IMR-90 (cell line): ENCODE data around the gene ALOX12B. TPM values are rescaled to one million over a fixed set of nuclear protein-coding genes. Genes with fewer than 3 reads are reported as not detected.

ENCODE experiments used
- ATAC-seq: fragments of 200-7000 bp; cut with Tn5 transposase; 2 replicates; pipeline ENCODE4 v1.9.1; 2020; ENCODE audit warnings: low read depth, mild to moderate bottlenecking, moderate library complexity
- BruUV-seq: library from RNA; stranded (reverse); fragments of 400-500 nt; replicated peaks from 2 replicates; lab custom pipeline; 2021; lab: Mats Ljungman, UMichigan
- CTCF ChIA-PET: fragments of 300-600 bp; formaldehyde crosslinking; extraction: SDS; loops from one replicate; lab custom pipeline; 2021; ENCODE audit warnings: antibody characterized with exemption; lab: Yijun Ruan, JAX
- POLR2A ChIA-PET: fragments of 300-600 bp; sonication (Branson Sonifier 250); formaldehyde crosslinking; loops from one replicate; lab custom pipeline; 2022; ENCODE audit warnings: antibody characterized with exemption; ENCODE audit not compliant: unreplicated experiment; lab: Charles Lee
- DNase-seq: peaks from one replicate; pipeline ENCODE4 v3.0.0; 2013
- H2AFZ ChIP-seq: replicated peaks from 2 replicates; pipeline ENCODE3; 2013; ENCODE audit warnings: low read length, mild to moderate bottlenecking; ENCODE audit not compliant: poor library complexity
- H2AK5ac ChIP-seq: 2 replicates; pipeline ENCODE4 v1.6.1; 2013; ENCODE audit warnings: low read depth, low read length, inconsistent platforms
- H2AK9ac ChIP-seq: replicated peaks from 2 replicates; pipeline ENCODE3; 2013; ENCODE audit warnings: mild to moderate bottlenecking, low read depth, low read length, moderate library complexity; ENCODE audit not compliant: poor library complexity
- H2BK120ac ChIP-seq: 2 replicates; pipeline ENCODE4 v1.6.1; 2013; ENCODE audit warnings: low read depth, low read length, inconsistent platforms
- H2BK15ac ChIP-seq: 3 replicates; pipeline ENCODE4 v1.6.1; 2013; ENCODE audit warnings: low read depth, low read length, inconsistent platforms
- H2BK20ac ChIP-seq: 2 replicates; pipeline ENCODE4 v1.6.1; 2013; ENCODE audit warnings: low read depth, mild to moderate bottlenecking, inconsistent platforms, low read length, moderate library complexity
- H2BK5ac ChIP-seq: 2 replicates; pipeline ENCODE4 v1.6.1; 2013; ENCODE audit warnings: mild to moderate bottlenecking, low read depth, low read length, inconsistent platforms; ENCODE audit not compliant: poor library complexity, severe bottlenecking
- H3K14ac ChIP-seq: replicated peaks from 2 replicates; pipeline ENCODE4 v1.6.1; 2013; ENCODE audit warnings: low read depth, low read length, inconsistent platforms
- H3K18ac ChIP-seq: 2 replicates; pipeline ENCODE4 v1.6.1; 2013; ENCODE audit warnings: low read depth, low read length, control low read depth
- H3K23ac ChIP-seq: 2 replicates; pipeline ENCODE4 v1.6.1; 2013; ENCODE audit warnings: low read depth, low read length, inconsistent platforms
- H3K27ac ChIP-seq: 2 replicates; pipeline ENCODE4 v1.5.1; 2013; ENCODE audit warnings: mild to moderate bottlenecking, control low read depth, low read length; ENCODE audit not compliant: insufficient read depth
- H3K27me3 ChIP-seq: 2 replicates; pipeline ENCODE4 v1.6.1; 2013; ENCODE audit warnings: low read length; ENCODE audit not compliant: control insufficient read depth, insufficient read depth
- H3K36me3 ChIP-seq: 2 replicates; pipeline ENCODE4 v1.6.1; 2013; ENCODE audit warnings: low read length, mixed read lengths; ENCODE audit not compliant: control insufficient read depth, insufficient read depth
- H3K4ac ChIP-seq: 2 replicates; pipeline ENCODE4 v1.6.1; 2013; ENCODE audit warnings: low read depth, low read length, inconsistent platforms
- H3K4me1 ChIP-seq: 2 replicates; pipeline ENCODE4 v1.6.1; 2013; ENCODE audit warnings: low read length, mixed read lengths; ENCODE audit not compliant: control insufficient read depth, insufficient read depth
- H3K4me2 ChIP-seq: 2 replicates; pipeline ENCODE4 v1.6.1; 2013; ENCODE audit warnings: low read depth, mild to moderate bottlenecking, control low read depth, low read length, moderate library complexity
- H3K4me3 ChIP-seq: 2 replicates; pipeline ENCODE4 v1.5.1; 2013; ENCODE audit warnings: low read depth, mild to moderate bottlenecking, control low read depth, low read length, moderate library complexity; ENCODE audit not compliant: insufficient read depth
- H3K56ac ChIP-seq: 2 replicates; pipeline ENCODE4 v1.6.1; 2013; ENCODE audit warnings: low read length, inconsistent platforms; ENCODE audit not compliant: insufficient read depth; ENCODE audit errors: extremely low read depth
- H3K79me1 ChIP-seq, 2 experiments: 2 replicates each; pipeline ENCODE4 v1.6.1; 2013; ENCODE audit warnings: low read length in 2 of 2, inconsistent platforms in 1 of 2, low read depth in 1 of 2
- H3K9ac ChIP-seq: 2 replicates; pipeline ENCODE4 v1.6.1; 2013; ENCODE audit warnings: low read depth, low read length, control low read depth
- H3K9me1 ChIP-seq: 2 replicates; pipeline ENCODE4 v1.6.1; 2013; ENCODE audit warnings: low read length, inconsistent platforms; ENCODE audit not compliant: insufficient read depth
- H3K9me3 ChIP-seq: 2 replicates; pipeline ENCODE4 v1.6.1; 2013; ENCODE audit warnings: low read length; ENCODE audit not compliant: control insufficient read depth, insufficient read depth
- H4K20me1 ChIP-seq: 2 replicates; pipeline ENCODE4 v1.6.1; 2013; ENCODE audit warnings: low read length, inconsistent platforms; ENCODE audit not compliant: insufficient read depth
- H4K5ac ChIP-seq: 2 replicates; pipeline ENCODE4 v1.6.1; 2013; ENCODE audit warnings: mild to moderate bottlenecking, low read depth, low read length, control low read depth
- H4K8ac ChIP-seq, 2 experiments: 2 replicates each; pipeline ENCODE4 v1.6.1; 2013; ENCODE audit warnings: low read depth in 2 of 2, low read length in 2 of 2, control low read depth in 1 of 2, inconsistent platforms in 1 of 2
- H4K91ac ChIP-seq: 2 replicates; pipeline ENCODE4 v1.6.1; 2013; ENCODE audit warnings: low read depth, low read length, inconsistent platforms; ENCODE audit not compliant: insufficient read depth
- RAD21 ChIP-seq: IDR thresholded peaks from 2 replicates; pipeline ENCODE4 v1.6.1; 2012; ENCODE audit warnings: low read length, improper control_type of control experiment
- SMC3 ChIP-seq: fragments of 150-350 bp; IDR thresholded peaks from 2 replicates; pipeline ENCODE4 v1.6.1; 2016; ENCODE audit warnings: low read depth, mild to moderate bottlenecking, antibody characterized with exemption, low read length, moderate library complexity
- WGBS, 2 experiments: methylation state at CpG; one replicate each; pipeline versions ENCODE4 v1.1.5 to v1.1.7; 2013; ENCODE audit warnings: missing lambda C conversion rate in 2 of 2; ENCODE audit not compliant: insufficient read length in 1 of 2; ENCODE audit errors: extremely low coverage in 2 of 2; 5-methylcytosine and 5-hydroxymethylcytosine counted together
- dilution Hi-C: fragments of 300-500 bp; cut with HindIII; formaldehyde crosslinking; loops from one replicate; pipeline ENCODE4 v1.14.3; 2018; ENCODE audit warnings: low sequenced_read_pairs; ENCODE audit not compliant: unreplicated experiment
- in situ Hi-C: fragments of 300-500 bp; cut with MboI; formaldehyde crosslinking; loops from 3 replicates; pipeline ENCODE4 v1.14.3; 2019; ENCODE audit warnings: low sequenced_read_pairs, inconsistent platforms, mixed read lengths
- intact Hi-C: fragments of 100-400 bp; cut with micrococcal nuclease; formaldehyde crosslinking; loops from 2 replicates; pipeline ENCODE4 v1.10.0; 2022
- polyA plus RNA-seq, 3 experiments: library from polyadenylated mRNA; depleted of rRNA; stranded (reverse); fragments of >200 nt; gene quantifications; 2 replicates each; pipeline ENCODE4 v1.2.3, GENCODE V29; 2012; ENCODE audit warnings: low replicate concordance in 1 of 3
- total RNA-seq: library from RNA; depleted of rRNA; stranded (reverse); fragments of >200 nt; gene quantifications from 2 replicates; pipeline ENCODE4 v1.2.3, GENCODE V29; 2012

Gene ALOX12B
- total and polyA plus RNA-seq, 2 of the 4 experiments (the other 2 are of a cell fraction): not detected

- Histone ChIP-seq H2BK5ac (no peak overlapping the region), H3K56ac (no peak overlapping the region), H3K36me3 (no peaks in the 10 kb centered on the region), H3K9ac (no peak overlapping the region), H3K4me1 (peaks cover 2% of the 10 kb centered on the region; the same call in 1 of the 2 replicates), H4K91ac (no peak overlapping the region), H4K20me1 (no peaks in the 10 kb centered on the region), H3K4ac (no peak overlapping the region), H2AK9ac (no peak overlapping the region), H3K9me3 (no peaks in the 10 kb centered on the region), H3K4me2 (no peak overlapping the region), H3K9me1 (no peaks in the 10 kb centered on the region), H3K23ac (no peak overlapping the region), H3K27ac (no peak overlapping the region), H4K5ac (no peak overlapping the region), H2AK5ac (no peak overlapping the region), H3K14ac (no peak overlapping the region), H2AFZ (no peak overlapping the region), H3K18ac (no peak overlapping the region), H2BK20ac (no peak overlapping the region), H2BK120ac (no peak overlapping the region), H3K4me3 (no peak overlapping the region), H4K8ac (no peak overlapping the region), H2BK15ac (no peak overlapping the region), H3K27me3 (peaks cover 71% of the 10 kb centered on the region), H3K79me1 (no peaks in the 10 kb centered on the region)
- no peak for ATAC-seq
- no peak for DNase-seq
- intact Hi-C loops (no loop called here), dilution Hi-C loops (loop anchor here (25.0 kb wide), 1 partner anchor 127 kb away; the partner anchor contains the start of genes CTC1 and PFAS), in situ Hi-C loops (no loop called here)
- 17% methylated on average over 7 of the region's 10 CpGs; no CpG with 5 or more reads in 1 of the 2 experiments for WGBS, 2 experiments
- no TSS peak for BruUV-seq
- ChIA-PET CTCF (interaction anchor here (0.5 to 1.4 kb wide), 3 partner anchors 9 to 102 kb away, joined by 3 to 7 read pairs (median 5); no protein-coding TSS in a partner anchor), POLR2A (no interaction called here)
- TF ChIP-seq RAD21 (no peak), SMC3 (no peak)
These were observed 22.9 kb upstream of the ALOX12B start for GRCh38 chr17:8110456-8110804.
